Measurements from ENCODE around the gene ZNF429.
"Not testable (repeated sequence)": the region's sequence is repeated elsewhere in the genome, so short reads cannot be mapped to it uniquely, and the experiment has no call there.

ZNF429 gene

DNA sequence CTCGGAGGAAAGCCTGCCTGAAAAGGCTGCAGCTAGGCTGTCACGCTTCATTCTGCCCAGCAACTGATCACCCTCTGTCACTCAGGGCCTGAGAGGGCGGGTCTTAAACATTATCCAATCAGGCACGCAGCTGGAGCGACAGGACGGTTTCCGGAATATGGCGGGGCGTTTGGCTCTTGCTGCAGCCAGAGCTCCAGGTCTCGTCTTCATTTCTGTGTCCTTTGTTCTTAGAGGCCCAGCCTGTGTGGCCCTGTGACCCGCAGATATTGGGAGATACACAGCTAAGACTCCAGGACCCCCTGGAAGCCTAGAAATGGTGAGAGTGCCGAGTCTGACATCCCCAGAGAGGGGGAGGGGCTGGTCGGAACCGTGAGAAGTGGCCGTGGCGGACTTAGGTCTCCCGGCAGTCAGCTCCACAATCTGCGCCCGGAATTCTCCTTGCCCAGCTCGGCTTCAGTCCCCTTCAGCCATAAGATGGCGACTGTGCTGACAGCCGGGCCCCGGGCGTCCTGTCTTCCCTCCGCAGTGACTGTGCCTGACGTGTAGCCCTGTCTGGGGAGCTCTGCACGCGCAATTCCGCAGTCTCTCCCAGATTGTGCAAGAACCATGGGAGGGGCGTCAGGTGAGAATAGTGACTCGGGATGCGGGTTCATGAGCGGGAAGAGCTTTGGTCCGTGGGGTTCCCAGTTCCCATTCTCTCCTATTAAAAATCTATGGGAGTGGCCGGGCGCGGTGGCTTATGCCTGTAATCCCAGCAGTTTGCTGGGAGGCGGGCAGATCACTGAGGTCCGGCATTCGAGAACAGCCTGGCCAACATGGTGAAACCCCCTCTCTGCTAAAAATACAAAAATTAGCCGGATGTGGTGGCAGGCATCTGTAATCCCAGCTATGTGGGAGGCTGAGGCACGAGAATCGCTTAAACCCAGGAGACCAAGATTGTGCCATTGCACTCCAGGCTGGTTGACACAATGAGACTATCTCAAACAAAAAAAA lies at the start of gene ZNF429:
ZNF429 (plus strand) TSS at position 144 of the 993 bp plus-strand sequence; CDS start at position 314, 170 bp downstream.
- Histone ChIP-seq H3K36me3 (ENCODE audit: insufficient read depth, low read length) (peaks cover 14% of the 10 kb centered on the region), H3K27ac (ENCODE audit: low read depth, low read length) (peak within 1 kb of the TSS; percentile 95), H3K4me3 (ENCODE audit: low read depth, low read length) (peak within 1 kb of the TSS; percentile 97), H3K27me3 (ENCODE audit: insufficient read depth, low read length) (no peaks in the 10 kb centered on the region), H3K4me1 (ENCODE audit: control insufficient read depth, insufficient read depth, low read length, unreplicated experiment) (no peaks in the 10 kb centered on the region), H3K79me2 (ENCODE audit: control insufficient read depth, insufficient read depth, low read length, unreplicated experiment) (peaks cover 25% of the 10 kb centered on the region), H2AFZ (ENCODE audit: low read length, unreplicated experiment) (peak within 1 kb of the TSS; percentile 96)

DNA sequence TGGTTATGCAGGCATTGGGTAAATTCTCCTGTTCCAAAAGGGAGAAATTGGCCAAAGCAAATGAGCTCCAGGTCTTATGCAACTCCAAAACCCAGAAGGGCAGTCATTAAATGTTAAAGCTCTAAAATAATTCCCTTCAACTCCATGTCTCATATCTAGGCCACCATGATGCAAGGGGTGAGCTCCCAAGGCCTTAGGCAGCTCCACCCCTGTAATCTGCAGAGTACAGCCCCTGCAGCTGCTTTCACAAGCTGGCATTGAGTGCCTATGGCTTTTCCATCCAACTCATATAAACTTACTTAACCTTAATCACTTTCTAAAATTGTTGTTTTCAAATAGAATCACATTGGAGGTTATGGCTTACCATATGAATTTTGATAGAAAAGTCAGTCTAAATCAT lies 44.7 kb upstream of the ZNF429 start:
- no peaks in the 10 kb centered on the region for H3K4me1 ChIP-seq (ENCODE audit: control insufficient read depth, insufficient read depth, low read length, unreplicated experiment)
- H3K36me3 ChIP-seq (ENCODE audit: insufficient read depth, low read length) = no peaks in the 10 kb centered on the region
- no peaks in the 10 kb centered on the region for H3K79me2 ChIP-seq (ENCODE audit: control insufficient read depth, insufficient read depth, low read length, unreplicated experiment)
- no peak overlapping the region for H3K4me3 ChIP-seq (ENCODE audit: low read depth, low read length)
- no peaks in the 10 kb centered on the region for H3K27me3 ChIP-seq (ENCODE audit: insufficient read depth, low read length)
- no peak overlapping the region for H2AFZ ChIP-seq (ENCODE audit: low read length, unreplicated experiment)
- no peak overlapping the region for H3K27ac ChIP-seq (ENCODE audit: low read depth, low read length)

GRCh38 chr19:21462540-21462939 lies 42.9 kb upstream of the ZNF429 start:
- no peaks in the 10 kb centered on the region for H3K79me2 ChIP-seq (ENCODE audit: control insufficient read depth, insufficient read depth, low read length, unreplicated experiment)

GRCh38 chr19:21463449-21464105 lies 41.8 kb upstream of the ZNF429 start:
- H3K36me3 ChIP-seq (ENCODE audit: insufficient read depth, low read length) = no peaks in the 10 kb centered on the region
- H3K27ac ChIP-seq (ENCODE audit: low read depth, low read length) = no peak overlapping the region
- peak overlapping the region; percentile 59 for H3K4me3 ChIP-seq (ENCODE audit: low read depth, low read length)
- H2AFZ ChIP-seq (ENCODE audit: low read length, unreplicated experiment) = no peak overlapping the region
- H3K79me2 ChIP-seq (ENCODE audit: control insufficient read depth, insufficient read depth, low read length, unreplicated experiment) = no peaks in the 10 kb centered on the region
- no peaks in the 10 kb centered on the region for H3K4me1 ChIP-seq (ENCODE audit: control insufficient read depth, insufficient read depth, low read length, unreplicated experiment)
- H3K27me3 ChIP-seq (ENCODE audit: insufficient read depth, low read length) = no peaks in the 10 kb centered on the region

More at GRCh38 chr19:21462540-21462939, 42.9 kb upstream of the ZNF429 start:
- no peak overlapping the region for H2AFZ ChIP-seq (ENCODE audit: low read length, unreplicated experiment)
- H3K27ac ChIP-seq (ENCODE audit: low read depth, low read length) = no peak overlapping the region
- no peaks in the 10 kb centered on the region for H3K36me3 ChIP-seq (ENCODE audit: insufficient read depth, low read length)
- H3K27me3 ChIP-seq (ENCODE audit: insufficient read depth, low read length) = no peaks in the 10 kb centered on the region
- H3K4me1 ChIP-seq (ENCODE audit: control insufficient read depth, insufficient read depth, low read length, unreplicated experiment) = no peaks in the 10 kb centered on the region
- no peak overlapping the region for H3K4me3 ChIP-seq (ENCODE audit: low read depth, low read length)

GRCh38 chr19:21466627-21467026 lies 38.8 kb upstream of the ZNF429 start:
- Histone ChIP-seq H2AFZ (ENCODE audit: low read length, unreplicated experiment) (no peak overlapping the region), H3K36me3 (ENCODE audit: insufficient read depth, low read length) (no peaks in the 10 kb centered on the region)

DNA sequence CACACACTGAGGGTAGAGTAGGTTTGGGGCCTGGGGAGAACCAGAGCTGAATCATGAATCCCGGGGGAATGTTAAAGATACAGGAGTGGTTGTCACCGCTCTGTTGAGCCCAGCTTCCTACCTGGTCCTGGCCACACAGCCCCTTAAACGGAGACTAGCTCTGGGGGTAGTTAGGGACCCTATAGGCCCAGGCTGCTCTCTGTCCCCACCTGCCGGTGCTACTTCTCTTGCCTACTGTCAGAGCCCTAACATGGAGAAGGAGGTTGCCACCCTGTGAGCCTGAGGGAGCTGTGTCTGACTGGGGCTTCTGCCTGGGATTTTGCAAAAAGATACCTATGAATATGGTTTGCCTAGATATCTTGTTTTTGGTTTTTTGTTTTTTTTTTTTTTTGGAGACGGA lies 36.6 kb upstream of the ZNF429 start:
- Histone ChIP-seq H3K27me3 (ENCODE audit: insufficient read depth, low read length) (no peaks in the 10 kb centered on the region), H3K27ac (ENCODE audit: low read depth, low read length) (no peak overlapping the region), H3K79me2 (ENCODE audit: control insufficient read depth, insufficient read depth, low read length, unreplicated experiment) (no peaks in the 10 kb centered on the region), H3K4me1 (ENCODE audit: control insufficient read depth, insufficient read depth, low read length, unreplicated experiment) (no peaks in the 10 kb centered on the region), H3K36me3 (ENCODE audit: insufficient read depth, low read length) (no peaks in the 10 kb centered on the region), H3K4me3 (ENCODE audit: low read depth, low read length) (no peak overlapping the region), H2AFZ (ENCODE audit: low read length, unreplicated experiment) (no peak overlapping the region)

More at GRCh38 chr19:21466627-21467026, 38.8 kb upstream of the ZNF429 start:
- no peak overlapping the region for H3K27ac ChIP-seq (ENCODE audit: low read depth, low read length)
- no peaks in the 10 kb centered on the region for H3K79me2 ChIP-seq (ENCODE audit: control insufficient read depth, insufficient read depth, low read length, unreplicated experiment)
- H3K27me3 ChIP-seq (ENCODE audit: insufficient read depth, low read length) = no peaks in the 10 kb centered on the region
- H3K4me1 ChIP-seq (ENCODE audit: control insufficient read depth, insufficient read depth, low read length, unreplicated experiment) = no peaks in the 10 kb centered on the region
- no peak overlapping the region for H3K4me3 ChIP-seq (ENCODE audit: low read depth, low read length)

DNA sequence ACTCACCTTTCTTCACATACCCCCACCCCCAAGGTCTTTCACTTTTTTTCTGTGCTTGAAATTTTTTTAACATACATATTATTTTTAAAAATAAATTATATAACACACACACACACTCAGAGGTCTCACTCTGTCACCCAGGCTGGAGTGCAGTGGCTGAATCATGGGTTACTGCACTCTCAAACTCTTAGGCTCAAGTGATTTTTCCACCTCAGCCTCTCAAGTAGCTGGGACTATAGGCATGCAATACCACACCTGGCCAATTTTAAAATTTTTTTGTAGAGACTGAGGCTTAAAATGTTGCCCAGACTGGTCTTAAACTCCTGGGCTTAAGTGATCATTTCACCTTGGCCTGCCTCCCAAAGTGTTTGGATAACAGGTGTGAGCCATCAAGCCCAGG lies 32.9 kb upstream of the ZNF429 start:
- H3K27ac ChIP-seq (ENCODE audit: low read depth, low read length) = no peak overlapping the region

GRCh38 chr19:21474671-21475181 lies 30.7 kb upstream of the ZNF429 start:
- no peak overlapping the region for H3K27ac ChIP-seq (ENCODE audit: low read depth, low read length)
- no peaks in the 10 kb centered on the region for H3K79me2 ChIP-seq (ENCODE audit: control insufficient read depth, insufficient read depth, low read length, unreplicated experiment)
- no peaks in the 10 kb centered on the region for H3K36me3 ChIP-seq (ENCODE audit: insufficient read depth, low read length)
- no peak overlapping the region for H2AFZ ChIP-seq (ENCODE audit: low read length, unreplicated experiment)
- H3K27me3 ChIP-seq (ENCODE audit: insufficient read depth, low read length) = no peaks in the 10 kb centered on the region
- no peaks in the 10 kb centered on the region for H3K4me1 ChIP-seq (ENCODE audit: control insufficient read depth, insufficient read depth, low read length, unreplicated experiment)
- H3K4me3 ChIP-seq (ENCODE audit: low read depth, low read length) = peak overlapping the region; percentile 78

More for the DNA sequence above, 32.9 kb upstream of the ZNF429 start:
- H3K4me3 ChIP-seq (ENCODE audit: low read depth, low read length) = no peak overlapping the region
- H3K79me2 ChIP-seq (ENCODE audit: control insufficient read depth, insufficient read depth, low read length, unreplicated experiment) = no peaks in the 10 kb centered on the region
- H2AFZ ChIP-seq (ENCODE audit: low read length, unreplicated experiment) = no peak overlapping the region
- no peaks in the 10 kb centered on the region for H3K36me3 ChIP-seq (ENCODE audit: insufficient read depth, low read length)
- no peaks in the 10 kb centered on the region for H3K27me3 ChIP-seq (ENCODE audit: insufficient read depth, low read length)
- H3K4me1 ChIP-seq (ENCODE audit: control insufficient read depth, insufficient read depth, low read length, unreplicated experiment) = no peaks in the 10 kb centered on the region

- H3K4me3 ChIP-seq (ENCODE audit: low read depth, low read length); H3K36me3 ChIP-seq (ENCODE audit: insufficient read depth, low read length); H3K79me2 ChIP-seq (ENCODE audit: control insufficient read depth, insufficient read depth, low read length, unreplicated experiment); H3K27ac ChIP-seq (ENCODE audit: low read depth, low read length); H3K27me3 ChIP-seq (ENCODE audit: insufficient read depth, low read length); H2AFZ ChIP-seq (ENCODE audit: low read length, unreplicated experiment); H3K4me1 ChIP-seq (ENCODE audit: control insufficient read depth, insufficient read depth, low read length, unreplicated experiment): not testable (repeated sequence)
These were observed 23.0 kb upstream of the ZNF429 start for GRCh38 chr19:21482361-21482760.

DNA sequence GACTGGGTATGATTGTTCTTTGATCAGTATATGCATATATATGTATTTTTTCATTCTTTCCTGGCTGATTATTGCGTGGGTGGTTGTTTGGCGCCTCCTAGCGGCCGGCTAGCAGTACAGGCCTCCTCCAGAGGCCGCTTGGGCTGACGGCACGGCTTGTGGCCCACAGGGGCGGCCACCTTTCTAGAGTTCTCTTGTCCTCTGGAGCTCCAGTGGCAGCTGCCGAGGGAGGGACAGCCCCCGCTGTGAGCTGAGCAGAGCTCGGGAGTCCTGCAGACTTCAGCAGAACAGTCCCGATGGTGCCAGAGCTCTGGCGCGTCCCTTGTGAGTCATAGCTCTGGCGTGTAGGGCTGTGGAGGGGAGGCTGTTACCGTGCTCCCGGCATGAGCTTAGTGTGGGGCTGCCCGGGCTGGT lies 22.5 kb upstream of the ZNF429 start:
- Histone ChIP-seq H3K4me1 (ENCODE audit: control insufficient read depth, insufficient read depth, low read length, unreplicated experiment) (no peaks in the 10 kb centered on the region), H3K4me3 (ENCODE audit: low read depth, low read length) (no peak overlapping the region), H3K36me3 (ENCODE audit: insufficient read depth, low read length) (no peaks in the 10 kb centered on the region), H2AFZ (ENCODE audit: low read length, unreplicated experiment) (no peak overlapping the region), H3K79me2 (ENCODE audit: control insufficient read depth, insufficient read depth, low read length, unreplicated experiment) (no peaks in the 10 kb centered on the region), H3K27ac (ENCODE audit: low read depth, low read length) (no peak overlapping the region), H3K27me3 (ENCODE audit: insufficient read depth, low read length) (no peaks in the 10 kb centered on the region)

All from ACC112 (cell line).